NCI-H2196 (cell line): ENCODE data around the gene CEP350.

ENCODE experiments used
- DNase-seq: peaks from one replicate; lab custom pipeline; 2025; ENCODE audit not compliant: unreplicated experiment; lab: John Stamatoyannopoulos, UW

CEP350 gene

DNA sequence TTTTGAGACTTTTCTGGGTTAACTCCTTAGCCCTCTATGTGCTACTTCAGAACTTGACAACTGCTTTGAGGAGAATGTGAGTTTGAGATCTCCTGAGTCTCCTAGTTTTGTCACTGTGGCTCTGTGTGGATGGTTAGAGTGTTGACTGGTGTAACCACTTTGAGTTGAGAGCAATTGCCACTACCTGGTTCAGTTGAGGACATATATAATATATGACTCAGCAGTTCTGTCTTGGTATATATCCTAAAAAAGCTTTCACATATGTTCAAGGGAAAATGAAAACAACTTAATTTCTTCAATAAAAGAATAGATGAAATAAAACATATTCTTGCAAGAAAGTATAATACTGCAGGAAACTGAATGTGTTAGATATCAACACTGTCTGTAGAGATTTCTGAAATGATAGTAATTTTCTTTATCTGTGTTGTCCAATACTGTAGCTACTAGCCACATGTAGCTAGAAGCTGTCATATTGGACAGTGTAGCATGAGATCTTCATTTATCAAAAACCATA lies 103.3 kb downstream of the CEP350 start:
- DNase-seq: no peak

DNA sequence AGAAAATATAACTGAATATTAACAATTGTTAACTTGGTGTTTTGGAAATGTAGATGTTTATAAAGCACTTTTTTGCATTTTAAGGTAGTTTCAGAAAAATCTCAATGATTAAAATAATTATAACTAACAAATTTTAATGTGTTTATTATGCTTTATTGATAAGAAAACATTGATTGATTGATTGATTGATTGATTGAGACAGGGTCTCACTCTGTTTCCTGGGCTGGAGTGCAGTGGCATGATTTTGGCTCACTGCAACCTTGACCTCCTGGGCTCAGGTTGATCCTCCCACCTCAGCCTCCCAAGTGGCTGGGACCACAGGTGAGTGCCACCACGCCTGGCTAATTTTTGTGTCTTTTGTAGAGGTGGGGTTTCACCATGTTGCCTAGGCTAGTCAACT lies 106.4 kb downstream of the CEP350 start:
- DNase-seq: no peak

DNA sequence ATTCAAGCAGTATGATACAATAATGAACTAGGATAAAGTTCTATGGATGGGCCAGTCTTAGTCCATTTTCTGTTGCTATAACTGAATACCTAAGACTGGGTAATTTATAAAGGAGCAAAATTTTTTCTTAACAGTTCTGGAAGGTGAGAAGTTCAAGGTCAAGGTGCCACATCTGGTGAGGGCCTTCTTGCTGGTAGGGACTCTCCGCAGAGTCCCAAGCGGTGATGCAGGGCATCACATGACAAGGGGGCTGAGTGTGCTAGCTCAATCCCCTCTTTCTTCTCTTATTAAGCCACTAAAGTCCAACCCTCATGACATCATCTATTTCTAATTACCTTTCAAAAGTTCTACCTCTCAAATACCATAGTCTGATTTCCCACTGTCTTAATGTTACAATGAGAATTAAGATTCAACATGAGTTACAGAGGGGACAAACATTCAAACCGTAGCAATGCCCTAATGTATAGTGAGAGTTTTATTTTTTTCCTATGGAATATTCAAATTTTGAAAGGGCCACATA lies 107.9 kb downstream of the CEP350 start:
- no peak for DNase-seq

DNA sequence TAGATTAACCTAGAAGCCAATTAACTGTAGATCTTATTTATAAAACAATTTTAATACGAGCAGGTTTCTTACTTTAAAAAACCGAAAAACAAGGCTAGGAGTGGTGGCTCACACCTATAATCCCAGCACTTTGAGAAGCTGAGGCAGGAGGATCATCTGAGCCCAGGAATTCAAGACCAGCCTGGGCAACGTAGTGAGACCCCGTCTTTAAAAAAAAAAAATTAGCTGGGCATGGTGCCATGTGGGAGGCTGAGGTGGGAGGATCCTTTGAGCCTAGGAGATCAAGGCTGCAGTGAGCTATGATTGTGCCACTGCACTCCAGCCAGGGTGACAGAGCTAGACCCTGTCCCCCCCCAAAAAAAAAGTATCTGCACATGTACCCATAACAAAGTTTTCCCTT lies 110.8 kb downstream of the CEP350 start:
- no peak for DNase-seq

DNA sequence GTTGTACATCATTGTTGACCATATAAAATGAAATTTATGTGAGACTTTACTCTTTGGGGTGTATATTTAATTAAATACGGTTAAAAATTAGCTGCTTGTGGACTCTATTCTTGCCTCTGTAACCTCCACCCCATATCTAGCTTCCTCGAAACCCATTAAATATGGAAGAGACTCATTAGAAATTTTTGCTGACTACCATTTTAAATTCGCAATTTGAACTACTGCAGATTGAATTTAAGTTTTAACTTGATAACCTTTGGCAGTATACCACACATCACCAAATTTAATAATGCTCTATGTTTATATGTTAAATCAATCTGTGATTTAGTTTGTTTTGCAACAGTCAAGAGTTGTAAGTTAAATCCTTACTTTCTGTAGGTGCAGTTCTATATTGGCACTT lies 111.5 kb downstream of the CEP350 start:
- DNase-seq: no peak

DNA sequence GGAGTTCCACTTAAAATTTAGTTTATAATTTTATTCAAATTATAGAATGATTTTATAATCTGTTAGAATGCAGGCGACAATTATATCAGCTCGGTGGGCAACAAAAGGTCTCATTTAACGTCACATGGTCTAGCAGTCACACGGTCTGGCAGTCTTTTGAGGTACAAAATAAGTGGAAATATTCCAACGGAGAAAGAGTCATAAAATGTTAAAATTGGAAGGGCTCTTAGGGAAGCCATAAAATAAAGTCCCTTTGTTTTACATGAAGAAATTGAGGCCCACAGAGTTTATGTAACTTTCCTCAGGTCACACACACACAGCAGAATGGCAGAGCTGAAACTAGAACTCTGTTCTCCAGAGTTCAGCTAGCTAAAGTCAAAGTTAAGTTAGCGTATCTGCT lies 115.7 kb downstream of the CEP350 start:
- DNase-seq: no peak

DNA sequence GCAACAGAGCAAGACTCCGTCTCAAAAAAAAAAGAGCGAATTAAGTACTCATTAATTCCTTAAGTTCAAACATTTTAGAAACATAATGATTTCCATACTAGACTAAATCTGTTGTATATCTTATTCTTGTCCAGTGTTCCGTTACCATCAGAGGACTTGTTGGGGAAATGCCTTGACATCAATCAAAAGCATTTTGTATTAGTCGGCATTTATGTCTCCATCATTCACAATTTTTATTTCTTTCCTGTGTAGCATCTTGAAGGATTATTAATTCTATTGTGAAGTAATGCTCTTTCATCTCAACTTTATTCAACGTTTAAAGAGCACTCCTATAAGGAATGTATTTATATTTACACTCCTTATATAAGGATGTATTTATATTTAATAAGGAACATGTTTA lies 117.1 kb downstream of the CEP350 start:
- DNase-seq: no peak

DNA sequence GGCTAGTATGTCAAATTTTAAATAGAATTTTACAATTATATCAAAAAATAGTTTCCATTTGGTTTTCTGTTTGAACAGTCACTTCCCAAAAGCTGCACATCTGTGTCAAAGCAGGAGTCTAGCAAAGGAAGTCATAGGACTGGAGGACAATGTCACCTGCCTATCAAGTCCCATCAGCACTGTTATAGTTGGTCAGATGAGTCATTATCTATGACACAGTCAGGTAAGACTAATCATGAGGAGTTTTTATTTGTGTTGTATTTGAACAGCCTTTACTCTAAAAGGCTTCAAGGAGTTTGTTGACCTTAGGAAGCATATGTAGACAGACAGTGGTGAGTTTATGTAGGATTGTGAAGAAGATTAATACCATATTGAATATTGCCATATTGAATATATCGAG lies 125.8 kb downstream of the CEP350 start:
- no peak for DNase-seq

DNA sequence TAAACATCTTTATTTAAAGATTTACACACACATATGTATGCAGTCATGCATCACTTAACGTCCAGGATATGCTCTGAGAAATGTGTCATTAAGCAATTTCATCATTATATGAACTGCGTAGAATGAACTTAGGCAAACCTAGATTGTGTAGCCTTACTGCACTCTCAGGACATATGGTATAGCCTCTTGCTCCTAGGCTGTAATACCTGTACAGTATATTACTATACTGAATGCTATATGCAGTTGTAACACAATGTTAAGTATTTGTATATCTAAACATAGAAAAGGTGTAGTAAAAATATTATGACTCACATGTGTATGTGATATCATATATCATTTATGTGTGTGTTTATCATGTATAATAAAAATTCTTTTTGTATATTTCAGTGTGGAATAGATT lies 126.9 kb downstream of the CEP350 start:
- DNase-seq: no peak

DNA sequence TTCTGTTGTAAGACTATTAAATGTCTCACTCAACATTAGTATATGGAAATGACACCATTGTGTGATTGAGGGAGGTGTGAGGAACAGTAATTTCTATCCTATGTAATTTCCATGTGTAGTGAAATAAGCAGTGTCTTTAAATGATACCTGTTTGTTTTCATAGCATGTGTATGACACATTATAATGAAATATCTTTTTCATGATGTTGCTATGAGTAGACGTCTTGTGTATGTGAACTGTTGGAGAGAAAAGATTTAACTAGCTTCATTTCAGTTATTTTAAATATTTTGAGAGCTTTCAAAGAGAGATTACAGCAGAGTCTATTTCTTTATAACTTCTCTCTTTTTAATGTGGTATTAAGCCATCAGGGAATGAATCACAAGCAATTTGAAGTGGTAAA lies 128.6 kb downstream of the CEP350 start:
- no peak for DNase-seq

DNA sequence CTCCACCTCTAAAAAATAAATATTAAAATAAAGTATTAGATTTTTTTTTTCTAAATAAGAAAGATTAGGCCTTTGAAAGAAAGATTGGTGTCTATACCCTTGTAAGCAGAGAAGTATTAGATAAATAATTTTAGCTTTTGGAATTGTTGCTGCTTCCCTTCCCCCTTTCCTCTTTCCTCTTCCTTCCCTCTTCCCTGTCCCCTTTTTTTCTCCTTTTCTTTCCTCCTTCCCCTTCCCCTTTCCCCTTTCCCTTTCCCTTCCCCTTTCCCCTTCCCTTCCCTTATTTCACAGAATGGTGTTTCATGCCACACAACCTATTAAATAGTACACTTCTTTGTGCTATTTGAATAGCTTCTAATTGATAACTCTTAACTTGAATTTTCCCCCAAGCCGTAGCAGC lies 130.3 kb downstream of the CEP350 start:
- DNase-seq: no peak

DNA sequence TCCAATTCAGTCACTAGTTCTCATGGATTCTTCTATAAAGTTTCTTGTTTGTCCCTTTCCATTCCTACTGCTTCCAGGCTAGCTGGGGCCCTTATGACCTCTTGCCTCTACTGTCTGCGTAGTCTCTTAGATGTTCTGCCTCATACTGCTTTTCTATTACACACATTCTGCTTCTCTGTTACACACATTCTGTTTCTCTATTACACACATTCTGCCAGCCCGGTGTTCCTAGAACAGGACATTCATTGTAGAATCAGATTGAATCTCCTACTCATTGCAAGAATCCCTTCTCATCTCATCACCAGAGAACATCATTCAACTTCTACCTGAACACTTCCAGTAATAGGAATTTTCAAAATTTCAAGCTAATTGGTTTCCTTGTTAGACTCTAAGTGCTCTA lies 130.7 kb downstream of the CEP350 start:
- no peak for DNase-seq

DNA sequence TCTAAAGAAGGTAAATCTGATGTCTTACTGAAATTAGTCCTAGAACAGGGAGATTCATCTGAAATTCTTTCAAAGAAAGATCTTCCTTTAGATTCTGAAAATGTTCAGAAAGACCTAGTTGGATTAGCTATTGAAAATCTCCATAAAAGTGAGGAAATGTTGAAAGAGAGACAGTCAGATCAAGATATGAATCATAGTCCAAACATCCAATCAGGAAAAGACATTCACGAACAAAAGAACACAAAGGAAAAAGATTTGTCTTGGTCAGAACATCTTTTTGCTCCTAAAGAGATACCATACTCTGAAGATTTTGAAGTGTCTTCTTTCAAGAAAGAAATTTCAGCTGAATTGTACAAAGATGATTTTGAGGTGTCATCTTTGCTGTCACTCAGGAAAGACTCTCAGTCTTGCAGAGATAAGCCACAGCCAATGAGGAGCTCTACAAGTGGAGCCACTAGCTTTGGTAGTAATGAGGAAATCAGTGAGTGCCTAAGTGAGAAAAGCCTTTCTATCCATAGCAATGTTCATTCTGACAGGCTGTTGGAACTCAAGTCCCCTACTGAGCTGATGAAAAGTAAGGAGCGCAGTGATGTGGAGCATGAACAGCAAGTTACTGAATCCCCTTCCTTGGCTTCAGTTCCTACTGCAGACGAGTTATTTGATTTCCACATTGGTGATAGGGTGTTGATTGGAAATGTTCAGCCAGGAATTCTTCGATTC lies 138.5 kb downstream of the CEP350 start:
- DNase-seq: no peak

DNA sequence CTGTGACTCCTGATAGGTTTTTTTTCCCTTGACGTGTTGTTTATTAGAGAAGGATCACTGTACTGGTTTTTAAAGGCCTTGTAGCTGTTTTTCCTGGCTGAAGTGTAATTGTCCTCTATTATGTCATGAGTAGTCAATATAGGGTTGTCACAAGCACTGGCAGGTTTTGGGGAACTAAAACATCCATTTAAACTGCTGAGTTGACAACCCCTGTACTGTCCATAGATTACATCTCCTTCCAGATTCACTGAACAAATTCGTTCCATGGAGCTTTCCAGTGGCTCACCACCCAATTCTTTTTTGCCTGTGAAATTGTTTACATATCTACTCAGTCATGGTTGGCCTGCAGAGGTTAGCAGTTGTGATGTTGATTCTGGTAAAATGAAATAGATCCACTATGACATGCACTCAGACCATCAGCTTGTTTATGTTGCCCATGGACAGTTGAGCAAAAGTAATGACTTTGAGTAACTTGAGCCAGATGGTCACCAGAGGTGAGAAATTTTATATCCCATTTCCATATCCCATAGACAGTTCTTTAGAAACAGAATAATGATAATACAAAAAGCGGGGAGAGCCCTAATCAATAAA lies 140.2 kb downstream of the CEP350 start:
- no peak for DNase-seq

DNA sequence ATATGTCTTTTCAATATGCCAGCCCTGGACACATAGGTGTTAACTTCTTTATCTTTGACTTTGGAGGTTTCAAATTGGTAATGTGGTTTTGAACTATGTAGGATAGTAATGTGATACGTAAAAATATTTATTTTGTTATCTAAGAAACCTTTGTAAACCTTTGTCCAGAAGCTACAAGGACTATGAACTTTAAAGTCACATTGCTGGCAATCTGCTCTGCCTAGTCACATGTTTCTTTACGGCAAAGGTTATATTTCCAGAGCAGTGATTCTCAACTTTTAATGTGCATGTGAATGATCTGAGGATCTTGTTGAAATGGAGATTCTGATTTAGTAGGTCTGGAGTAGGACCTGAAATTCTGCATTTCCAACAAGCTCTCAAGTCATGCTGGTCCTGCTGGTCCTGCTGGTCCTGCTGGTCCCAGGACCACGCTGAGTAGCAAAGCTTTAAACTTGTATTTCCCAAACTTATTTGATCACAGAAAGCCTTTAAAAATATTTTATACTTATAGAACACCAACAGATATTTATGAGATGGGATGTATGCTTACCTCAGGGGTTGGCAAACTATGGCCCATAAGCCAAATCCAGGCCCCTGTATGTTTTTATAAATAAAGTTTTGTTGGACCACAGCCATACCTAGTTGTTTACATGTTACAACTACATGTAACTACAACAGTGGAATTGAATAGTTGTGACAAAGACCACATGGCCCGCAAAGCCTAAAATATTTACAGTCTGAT lies 142.1 kb downstream of the CEP350 start:
- DNase-seq: no peak

DNA sequence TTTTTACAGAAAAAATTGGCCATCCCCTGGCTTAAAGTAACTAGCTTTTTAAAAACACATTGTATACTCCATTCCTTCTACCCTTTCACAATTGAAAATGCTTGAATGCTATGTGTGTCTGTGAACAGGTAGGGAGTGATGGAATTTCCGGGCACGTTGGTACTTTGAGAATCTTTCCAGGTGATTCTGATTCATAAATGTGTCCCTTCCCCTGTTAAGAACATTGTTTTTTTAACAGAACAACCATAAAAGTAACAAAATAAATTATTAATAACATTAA lies 142.7 kb downstream of the CEP350 start:
- DNase-seq: no peak

DNA sequence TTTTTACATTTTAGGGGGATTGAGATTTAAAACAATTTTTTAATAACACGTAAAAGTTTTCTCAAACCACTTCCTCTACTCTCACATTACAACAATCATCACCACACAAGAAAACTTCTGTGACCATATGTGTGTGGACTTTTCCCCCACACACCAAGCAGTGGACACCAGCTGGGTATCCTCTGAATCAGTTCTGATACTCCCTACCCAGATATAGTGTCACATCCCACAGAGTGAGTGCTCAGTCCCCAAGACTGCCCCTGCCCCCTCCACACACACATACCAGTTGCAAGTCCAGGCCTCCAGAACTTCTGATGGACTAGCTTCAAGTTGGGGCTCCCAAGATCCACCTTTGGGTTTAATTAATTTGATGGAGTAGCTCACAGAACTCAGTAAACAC lies 146.8 kb downstream of the CEP350 start:
- DNase-seq: no peak

DNA sequence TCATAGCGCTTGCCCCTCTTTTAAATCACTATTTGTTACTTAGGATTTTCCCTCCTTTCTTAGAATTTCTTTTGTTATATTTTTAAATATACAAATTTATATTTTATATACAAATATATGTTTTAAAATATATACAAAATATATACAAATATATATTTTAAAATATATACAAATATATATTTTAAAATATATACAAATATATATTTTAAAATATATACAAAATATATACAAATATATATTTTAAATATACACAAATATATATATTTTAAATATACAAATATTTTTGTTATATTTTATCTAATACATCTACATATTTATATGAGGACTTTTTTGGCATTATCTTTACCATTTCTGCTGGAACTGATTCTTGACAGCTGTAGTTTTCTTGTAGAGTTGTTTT lies 149.2 kb downstream of the CEP350 start:
- no peak for DNase-seq

DNA sequence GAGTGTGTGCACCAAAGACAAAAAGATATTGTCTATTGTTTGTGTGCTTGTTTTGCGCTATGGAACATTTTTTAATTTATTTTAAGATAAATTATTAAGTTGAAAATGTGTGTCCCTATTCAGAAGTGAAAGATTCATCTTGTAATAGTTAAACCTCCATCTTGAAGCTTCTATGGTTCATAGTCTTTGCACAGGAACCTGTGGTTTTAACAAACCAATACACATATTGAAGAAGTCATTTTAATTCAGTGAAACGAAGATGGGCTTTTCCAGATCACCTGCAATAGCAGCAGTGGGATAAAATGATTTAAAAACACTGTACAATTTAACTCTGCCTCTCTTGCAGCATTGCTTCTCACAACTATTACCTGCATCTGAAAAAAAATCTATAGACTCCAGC lies 157.5 kb downstream of the CEP350 start:
- DNase-seq: no peak

DNA sequence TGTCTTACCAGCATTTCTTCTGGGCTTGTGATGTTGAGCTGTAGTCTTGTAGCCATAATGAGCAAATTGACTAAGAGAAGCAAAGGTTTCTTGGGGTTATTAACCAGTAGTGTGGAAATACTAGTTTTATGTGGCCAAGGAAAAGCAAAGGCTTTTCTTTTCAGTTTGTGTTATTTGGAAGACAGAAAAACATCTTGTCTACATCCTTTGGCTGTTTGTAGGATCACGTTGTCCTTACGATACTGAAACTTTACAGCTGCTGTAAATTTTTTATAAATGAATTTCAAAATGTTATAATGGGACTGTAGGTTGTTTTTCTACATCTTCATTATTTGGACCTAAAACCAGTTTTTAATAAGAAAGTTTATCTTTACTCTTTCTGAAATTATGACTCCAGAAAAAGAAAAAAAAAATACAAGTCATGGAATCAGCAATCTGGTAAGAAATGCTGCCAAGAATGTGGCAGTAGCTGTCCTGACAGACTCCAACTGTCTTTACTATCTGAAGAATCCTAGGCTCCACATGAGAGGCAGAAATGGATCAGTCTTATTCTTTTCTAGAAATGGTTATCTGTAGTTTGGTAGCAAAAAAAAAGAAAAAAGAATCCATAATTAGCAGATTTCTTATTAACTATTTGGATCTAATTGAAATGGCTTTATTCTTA lies 158.5 kb downstream of the CEP350 start:
- DNase-seq: no peak

DNA sequence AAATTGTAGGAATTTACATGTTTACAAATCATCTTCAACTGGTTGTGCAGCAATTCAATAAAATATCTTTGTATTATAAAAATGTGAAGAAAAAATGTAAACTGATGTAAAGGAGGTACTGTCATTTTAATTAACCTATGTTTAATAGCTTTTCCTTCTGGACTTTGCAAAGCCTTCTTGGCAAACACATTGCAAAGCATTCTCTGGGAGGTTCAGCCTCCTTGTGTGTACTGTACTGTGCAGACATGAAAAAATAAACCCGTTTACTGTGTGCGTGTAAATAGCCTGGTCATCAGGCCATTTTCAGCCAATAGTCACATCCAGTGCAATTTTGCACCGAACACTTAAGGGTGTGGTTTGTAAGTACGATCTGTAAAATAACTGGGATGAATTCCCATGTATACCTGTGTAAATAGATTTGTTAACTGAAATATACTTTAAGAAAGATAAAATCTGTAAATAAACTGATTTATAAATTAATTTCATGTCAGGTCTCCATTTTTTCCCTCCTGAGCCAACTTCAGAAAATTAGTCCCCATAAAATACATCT lies 159.9 kb downstream of the CEP350 start:
- DNase-seq: no peak
